GM12891 (cell line): ENCODE measurements around the gene LAYN.

ENCODE experiments used
- POLR2A ChIP-seq: IDR thresholded peaks from 2 replicates; pipeline ENCODE4 v1.6.1; 2011; ENCODE audit warnings: low read depth, low read length, control low read depth
- POLR2AphosphoS5 ChIP-seq: IDR thresholded peaks from 2 replicates; pipeline ENCODE4 v1.6.1; 2011; ENCODE audit warnings: low read depth, low read length, control low read depth
- SPI1 ChIP-seq: IDR thresholded peaks from 2 replicates; pipeline ENCODE4 v1.6.1; 2011; ENCODE audit warnings: low read depth, low read length, control low read depth
- TAF1 ChIP-seq: IDR thresholded peaks from 2 replicates; pipeline ENCODE4 v1.6.1; 2011; ENCODE audit warnings: low read depth, low read length, control low read depth

DNA sequence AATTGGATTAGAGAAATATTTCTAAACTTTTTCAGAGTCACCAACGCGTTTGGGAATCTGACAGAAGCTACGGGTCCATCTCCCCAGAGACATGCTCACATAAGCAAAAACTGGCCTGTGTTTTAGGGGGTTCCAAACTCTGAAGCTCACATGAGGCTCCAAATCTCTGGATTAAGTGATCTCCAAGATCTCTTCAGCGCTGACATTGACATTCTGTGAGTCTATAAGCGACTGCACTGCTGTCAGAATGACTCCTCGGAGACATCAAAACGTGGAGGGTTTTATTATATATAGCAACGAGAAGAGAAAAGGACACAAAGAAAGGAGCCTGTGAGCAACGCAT, 61.1 kb downstream of the LAYN start:
- no peak for TF ChIP-seq POLR2AphosphoS5
- no peak for TF ChIP-seq TAF1
- TF ChIP-seq POLR2A: no peak
- no peak for TF ChIP-seq SPI1
